HFFc6 (cell line): ENCODE results near the gene LMTK3. TPM values are rescaled to one million over a fixed set of nuclear protein-coding genes. Genes with fewer than 3 reads are reported as not detected.

ENCODE experiments used
- DNase-seq: peaks from one replicate; pipeline ENCODE4 v3.0.0-alpha.2; 2018
- H3K27ac Mint-ChIP-seq: 2 replicates; pipeline ENCODE4 v1.8.0; 2020; ENCODE audit warnings: mild to moderate bottlenecking, mixed read lengths
- H3K27me3 Mint-ChIP-seq: 2 replicates; pipeline ENCODE4 v1.8.0; 2021; ENCODE audit warnings: mild to moderate bottlenecking, moderate library complexity, mixed read lengths; ENCODE audit not compliant: insufficient read depth
- H3K36me3 Mint-ChIP-seq: 2 replicates; pipeline ENCODE4 v1.8.0; 2021; ENCODE audit warnings: low read depth, mixed read lengths
- H3K4me1 Mint-ChIP-seq: 2 replicates; pipeline ENCODE4 v1.8.0; 2020; ENCODE audit warnings: low read depth, mixed read lengths
- H3K4me3 Mint-ChIP-seq: 2 replicates; pipeline ENCODE4 v1.8.0; 2020; ENCODE audit warnings: mild to moderate bottlenecking, moderate library complexity, mixed read lengths
- H3K9me3 Mint-ChIP-seq: 2 replicates; pipeline ENCODE4 v1.8.0; 2020; ENCODE audit warnings: mild to moderate bottlenecking, mixed read lengths
- total RNA-seq, 6 experiments: library from RNA; stranded (reverse); fragmentation: NEBNext Ultra II Directional; extraction: Animal tissue kit (Norgen Biotek cat#: 25700); gene quantifications; 2 replicates in 1 of 6; 3 replicates in 5 of 6; pipeline ENCODE4 v1.2.3, GENCODE V29; 2021
- TF ChIP-seq, protein P1 (sequence below): fragments of 200-600 bp; sonication (generic); IDR thresholded peaks from 2 replicates; pipeline ENCODE4 v1.5.0; 2021; ENCODE audit warnings: antibody characterized with exemption, mild to moderate bottlenecking

The LMTK3 gene
- total RNA-seq, 6 experiments from 2014 or later, result 0.21 to 0.88 (median 0.60) TPM

DNA sequence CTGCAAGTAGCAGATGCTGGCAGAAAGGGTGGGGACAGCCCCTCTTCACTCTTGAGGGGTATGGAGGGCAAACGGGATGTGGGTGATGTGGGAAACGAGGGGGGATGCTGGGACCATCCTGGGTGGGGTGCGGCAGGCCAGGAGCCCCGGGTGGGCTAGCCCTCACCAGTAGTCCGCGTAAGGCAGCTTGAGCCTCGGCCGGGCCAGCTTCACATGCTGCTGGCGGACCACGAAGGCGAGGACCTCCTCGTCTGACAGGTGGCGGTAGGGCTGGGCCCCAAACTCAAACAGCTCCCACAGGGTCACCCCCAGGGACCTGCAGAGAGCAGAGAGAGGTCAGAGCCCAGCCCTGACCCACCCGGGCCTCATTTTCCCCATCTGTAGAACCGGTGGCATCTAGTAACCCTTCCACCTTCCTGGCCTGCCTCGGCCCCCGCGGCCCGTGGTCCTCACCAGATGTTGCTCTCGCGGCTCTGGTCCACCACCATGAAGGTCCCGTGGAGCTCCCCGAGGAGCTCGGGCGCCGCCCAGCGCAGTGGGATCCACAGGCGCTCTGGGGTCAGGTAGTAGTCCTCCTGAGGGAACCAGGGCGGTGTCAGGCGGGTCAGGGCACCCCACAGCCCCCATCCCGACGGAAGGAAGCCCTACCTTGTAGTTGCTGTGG, 10.7 kb downstream of the LMTK3 start:
- Mint-ChIP-seq H3K27ac (no peak overlapping the region), H3K4me1 (no peaks in the 10 kb centered on the region), H3K4me3 (no peak overlapping the region), H3K27me3 (peaks cover 20% of the 10 kb centered on the region), H3K9me3 (no peaks in the 10 kb centered on the region), H3K36me3 (no peaks in the 10 kb centered on the region)
- DNase-seq, result no peak
- TF ChIP-seq, protein P1, sequence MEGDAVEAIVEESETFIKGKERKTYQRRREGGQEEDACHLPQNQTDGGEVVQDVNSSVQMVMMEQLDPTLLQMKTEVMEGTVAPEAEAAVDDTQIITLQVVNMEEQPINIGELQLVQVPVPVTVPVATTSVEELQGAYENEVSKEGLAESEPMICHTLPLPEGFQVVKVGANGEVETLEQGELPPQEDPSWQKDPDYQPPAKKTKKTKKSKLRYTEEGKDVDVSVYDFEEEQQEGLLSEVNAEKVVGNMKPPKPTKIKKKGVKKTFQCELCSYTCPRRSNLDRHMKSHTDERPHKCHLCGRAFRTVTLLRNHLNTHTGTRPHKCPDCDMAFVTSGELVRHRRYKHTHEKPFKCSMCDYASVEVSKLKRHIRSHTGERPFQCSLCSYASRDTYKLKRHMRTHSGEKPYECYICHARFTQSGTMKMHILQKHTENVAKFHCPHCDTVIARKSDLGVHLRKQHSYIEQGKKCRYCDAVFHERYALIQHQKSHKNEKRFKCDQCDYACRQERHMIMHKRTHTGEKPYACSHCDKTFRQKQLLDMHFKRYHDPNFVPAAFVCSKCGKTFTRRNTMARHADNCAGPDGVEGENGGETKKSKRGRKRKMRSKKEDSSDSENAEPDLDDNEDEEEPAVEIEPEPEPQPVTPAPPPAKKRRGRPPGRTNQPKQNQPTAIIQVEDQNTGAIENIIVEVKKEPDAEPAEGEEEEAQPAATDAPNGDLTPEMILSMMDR, result no peak

DNA sequence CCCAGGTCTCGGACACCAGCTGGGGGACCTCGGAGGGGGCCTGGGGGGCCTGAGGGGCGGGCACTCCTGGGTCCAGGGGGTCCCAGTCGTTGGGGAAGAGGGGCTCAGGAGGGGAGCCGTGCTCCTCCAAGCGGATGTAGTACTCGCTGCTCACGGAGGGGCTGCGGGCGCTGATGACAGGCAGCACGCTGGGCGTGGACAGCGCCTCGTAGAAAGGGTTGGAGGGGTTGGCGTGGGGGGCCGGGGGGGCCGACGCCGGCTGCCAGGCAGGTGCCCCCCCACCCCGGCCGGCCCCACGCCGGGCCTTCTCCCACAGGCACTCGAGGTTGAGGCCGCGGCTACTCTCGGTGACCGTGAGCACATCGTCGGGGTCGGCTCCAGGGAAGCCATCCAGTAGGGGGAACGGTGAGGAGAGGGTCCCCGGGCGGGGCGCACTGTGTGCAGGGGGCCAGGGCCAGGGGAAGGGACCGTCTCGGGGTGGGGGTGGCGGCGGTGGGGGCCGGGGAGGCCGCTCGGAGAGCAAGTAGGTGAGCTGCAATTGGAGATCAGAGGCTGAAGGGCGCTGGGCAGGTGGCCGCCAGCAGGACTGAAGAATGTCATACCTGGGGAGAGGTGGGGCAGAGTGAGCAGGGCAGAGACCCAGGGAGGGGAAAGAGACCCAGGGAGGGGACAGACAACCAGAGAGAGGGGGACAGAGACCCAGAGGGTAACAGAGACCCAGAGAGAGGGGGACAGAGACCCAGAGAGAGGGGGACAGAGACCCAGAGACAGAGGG, 12.1 kb downstream of the LMTK3 start:
- no peak for DNase-seq
- H3K27ac Mint-ChIP-seq, result no peak overlapping the region
- H3K36me3 Mint-ChIP-seq, result no peaks in the 10 kb centered on the region
- peaks cover 6% of the 10 kb centered on the region; the same call in 1 of the 2 replicates for H3K4me1 Mint-ChIP-seq
- no peaks in the 10 kb centered on the region for H3K9me3 Mint-ChIP-seq
- TF ChIP-seq, protein P1, result no peak
- H3K27me3 Mint-ChIP-seq, result peaks cover 23% of the 10 kb centered on the region
- H3K4me3 Mint-ChIP-seq, result no peak overlapping the region

DNA sequence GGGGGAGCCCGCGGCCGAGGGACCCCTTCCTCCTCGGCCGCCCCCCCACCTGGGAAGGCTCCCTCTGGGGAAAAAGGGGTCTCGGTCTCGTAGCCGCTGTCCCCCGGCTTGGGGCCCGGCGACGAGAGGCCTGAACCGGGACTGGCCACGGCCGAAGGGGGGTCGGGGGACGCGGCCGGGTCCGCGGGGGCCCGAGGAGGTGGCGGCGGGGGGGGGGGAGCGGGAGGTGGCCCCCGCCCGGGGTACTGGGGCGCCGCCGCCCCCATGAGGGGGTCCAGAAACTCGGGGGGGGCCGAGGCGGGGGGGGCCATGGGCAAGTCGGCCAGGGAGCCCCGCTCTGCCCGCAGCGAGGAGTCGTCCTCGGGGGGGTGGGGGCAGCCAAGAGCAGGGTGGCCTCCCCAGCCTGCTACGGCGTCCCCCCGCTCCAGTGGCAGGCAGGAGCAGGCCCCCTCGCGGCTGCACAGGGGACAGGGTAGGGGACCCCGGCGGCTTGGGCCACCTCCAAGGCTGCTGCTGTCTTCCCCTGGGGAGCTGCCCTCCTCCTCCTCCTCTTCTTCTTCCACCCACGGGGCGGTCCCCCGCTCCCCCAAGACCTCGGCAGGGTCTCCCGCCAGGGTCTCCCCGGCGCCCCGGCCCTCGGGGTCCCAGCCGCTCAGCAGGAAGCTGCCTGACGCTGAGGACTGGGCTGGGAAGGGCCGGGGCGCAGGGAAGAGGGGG, 12.9 kb downstream of the LMTK3 start:
- no peak for DNase-seq

DNA sequence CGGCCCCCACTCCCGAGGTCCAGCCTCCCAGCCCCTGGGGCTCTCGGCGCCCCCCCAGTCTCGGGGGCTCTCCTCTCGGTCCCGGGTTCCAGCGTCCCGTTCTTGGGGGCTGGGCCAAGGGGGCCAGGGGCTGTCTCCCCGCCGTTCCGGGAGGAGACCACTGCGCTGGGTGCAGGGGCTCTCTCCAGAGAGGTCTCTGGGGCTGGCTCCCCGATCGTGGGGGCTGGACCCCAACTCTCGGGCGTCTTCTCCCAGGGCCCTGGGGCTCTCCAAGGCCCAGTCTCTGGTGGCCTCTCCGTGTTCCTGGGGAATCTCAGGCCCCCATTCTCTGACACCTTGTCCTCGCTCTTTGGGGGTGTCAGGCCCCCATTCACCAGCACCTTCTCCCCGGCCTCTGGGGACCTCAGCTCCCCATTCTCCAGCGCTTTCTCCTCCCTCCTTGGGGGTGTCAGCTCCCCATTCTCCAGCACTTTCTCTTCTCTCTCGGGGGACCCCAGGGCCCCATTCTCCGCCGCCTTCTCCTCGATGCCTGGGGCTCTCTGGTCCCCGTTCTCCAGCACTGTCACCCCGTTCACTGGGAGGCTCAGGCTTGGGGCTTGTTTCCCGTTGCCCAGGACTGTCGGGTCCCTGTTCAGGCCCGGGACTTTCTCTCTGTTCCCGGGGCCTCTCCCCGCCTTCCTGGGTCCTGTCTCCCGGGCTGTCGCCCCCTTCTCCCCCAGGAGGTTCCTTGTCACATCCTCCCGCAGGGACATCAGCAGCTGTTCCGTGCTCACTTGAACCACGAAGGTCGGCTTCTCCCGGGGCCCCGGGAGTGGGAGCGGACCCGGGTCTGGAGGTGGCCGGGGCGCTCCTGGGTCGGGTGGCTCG, 13.7 kb downstream of the LMTK3 start:
- H3K4me1 Mint-ChIP-seq, result peaks cover 6% of the 10 kb centered on the region; the same call in 1 of the 2 replicates
- TF ChIP-seq, protein P1, result no peak
- peaks cover 16% of the 10 kb centered on the region for H3K27me3 Mint-ChIP-seq
- H3K36me3 Mint-ChIP-seq, result no peaks in the 10 kb centered on the region
- H3K27ac Mint-ChIP-seq, result no peak overlapping the region
- no peak overlapping the region for H3K4me3 Mint-ChIP-seq
- no peaks in the 10 kb centered on the region for H3K9me3 Mint-ChIP-seq
- DNase-seq, result no peak

More for the DNA sequence above, 12.9 kb downstream of the LMTK3 start:
- Mint-ChIP-seq H3K36me3 (no peaks in the 10 kb centered on the region), H3K9me3 (no peaks in the 10 kb centered on the region), H3K4me3 (no peak overlapping the region), H3K4me1 (peaks cover 6% of the 10 kb centered on the region; the same call in 1 of the 2 replicates), H3K27me3 (peaks cover 20% of the 10 kb centered on the region), H3K27ac (no peak overlapping the region)
- TF ChIP-seq, protein P1, result no peak
